ENCODE data around the gene CCNH. TPM values are rescaled to one million over a fixed set of nuclear protein-coding genes. Genes with fewer than 3 reads are reported as not detected.

CCNH gene
- total RNA-seq, 2 experiments from 2014 or later: 75.9 to 98.4 TPM

DNA sequence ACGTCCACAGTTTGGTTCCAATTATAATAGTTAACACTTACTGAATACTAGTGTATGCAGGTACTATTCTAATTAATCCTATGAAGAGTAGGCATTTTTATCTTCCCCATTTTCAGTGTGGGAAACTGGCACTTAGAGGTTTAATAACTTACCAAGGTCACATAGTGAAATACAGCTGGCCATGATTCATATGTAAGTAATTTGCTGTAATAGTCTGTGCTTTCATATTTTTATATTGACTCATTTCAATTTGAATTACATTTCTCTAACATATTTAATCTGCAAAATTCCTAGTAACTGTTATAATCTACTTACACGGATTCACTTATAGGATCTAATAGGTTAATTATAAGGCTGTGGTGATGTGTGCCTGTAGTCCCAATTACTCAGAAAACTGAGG is 19.4 kb downstream of the CCNH start:
- BruUV-seq (replicated peaks): no TSS peak
- H3K4me3 ChIP-seq (ENCODE audit: low read depth, low read length, poor library complexity, severe bottlenecking): no peak overlapping the region
- peaks cover 4% of the 10 kb centered on the region; the same call in 1 of the 2 replicates for H3K79me2 ChIP-seq (ENCODE audit: insufficient read depth, low read depth, low read length)
- H3K4me1 ChIP-seq (ENCODE audit: insufficient read depth, low read length, poor library complexity, severe bottlenecking): no peaks in the 10 kb centered on the region
- H3K4me2 ChIP-seq (ENCODE audit: low read length): no peak overlapping the region
- H3K27ac ChIP-seq (ENCODE audit: low read depth, low read length, poor library complexity, severe bottlenecking): no peak overlapping the region
- no peak for TF ChIP-seq EZH2phosphoT487 (IDR thresholded peaks at IDR 0.05; ENCODE audit: borderline replicate concordance, low read depth, low read length)
- TF ChIP-seq, protein P1, sequence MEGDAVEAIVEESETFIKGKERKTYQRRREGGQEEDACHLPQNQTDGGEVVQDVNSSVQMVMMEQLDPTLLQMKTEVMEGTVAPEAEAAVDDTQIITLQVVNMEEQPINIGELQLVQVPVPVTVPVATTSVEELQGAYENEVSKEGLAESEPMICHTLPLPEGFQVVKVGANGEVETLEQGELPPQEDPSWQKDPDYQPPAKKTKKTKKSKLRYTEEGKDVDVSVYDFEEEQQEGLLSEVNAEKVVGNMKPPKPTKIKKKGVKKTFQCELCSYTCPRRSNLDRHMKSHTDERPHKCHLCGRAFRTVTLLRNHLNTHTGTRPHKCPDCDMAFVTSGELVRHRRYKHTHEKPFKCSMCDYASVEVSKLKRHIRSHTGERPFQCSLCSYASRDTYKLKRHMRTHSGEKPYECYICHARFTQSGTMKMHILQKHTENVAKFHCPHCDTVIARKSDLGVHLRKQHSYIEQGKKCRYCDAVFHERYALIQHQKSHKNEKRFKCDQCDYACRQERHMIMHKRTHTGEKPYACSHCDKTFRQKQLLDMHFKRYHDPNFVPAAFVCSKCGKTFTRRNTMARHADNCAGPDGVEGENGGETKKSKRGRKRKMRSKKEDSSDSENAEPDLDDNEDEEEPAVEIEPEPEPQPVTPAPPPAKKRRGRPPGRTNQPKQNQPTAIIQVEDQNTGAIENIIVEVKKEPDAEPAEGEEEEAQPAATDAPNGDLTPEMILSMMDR (conservative IDR thresholded peaks at IDR 0.05; ENCODE audit: low read length): no peak
- ChIA-PET CTCF (ENCODE audit: unreplicated experiment) (no interaction called here), POLR2A (interaction anchor here (0.8 to 1.2 kb wide), 2 partner anchors 9 to 16 kb away, joined by 3 to 4 read pairs; no protein-coding TSS in a partner anchor)
- H2AFZ ChIP-seq (ENCODE audit: low read length): no peak overlapping the region
- peaks cover 97% of the 10 kb centered on the region for H3K36me3 ChIP-seq (ENCODE audit: insufficient read depth, low read length)
- H4K20me1 ChIP-seq (ENCODE audit: insufficient read depth, low read length): peaks cover 7% of the 10 kb centered on the region
- intact Hi-C loops (cut with micrococcal nuclease; ENCODE audit: unreplicated experiment): no loop called here
- no peak for DNase-seq (ENCODE audit: low spot score)
- no peaks in the 10 kb centered on the region for H3K9me2 ChIP-seq (ENCODE audit: insufficient read depth, low read length)
- no peaks in the 10 kb centered on the region for H3K9me3 ChIP-seq (ENCODE audit: low read length)

- no peak for DNase-seq (ENCODE audit: low spot score)
- peaks cover 97% of the 10 kb centered on the region for H3K36me3 ChIP-seq (ENCODE audit: insufficient read depth, low read length)
- no TSS peak for BruUV-seq (replicated peaks)
- H3K4me2 ChIP-seq (ENCODE audit: low read length): no peak overlapping the region
- H3K9me2 ChIP-seq (ENCODE audit: insufficient read depth, low read length): no peaks in the 10 kb centered on the region
- intact Hi-C loops (cut with micrococcal nuclease; ENCODE audit: unreplicated experiment): no loop called here
- H4K20me1 ChIP-seq (ENCODE audit: insufficient read depth, low read length): peaks cover 7% of the 10 kb centered on the region
- no peaks in the 10 kb centered on the region for H3K4me1 ChIP-seq (ENCODE audit: insufficient read depth, low read length, poor library complexity, severe bottlenecking)
- POLR2A ChIA-PET: interaction anchor here (0.8 to 1.0 kb wide), 2 partner anchors 15 to 61 kb away, joined by 3 read pairs; no protein-coding TSS in a partner anchor
- CTCF ChIA-PET (ENCODE audit: unreplicated experiment): no interaction called here
- H3K4me3 ChIP-seq (ENCODE audit: low read depth, low read length, poor library complexity, severe bottlenecking): no peak overlapping the region
- H3K79me2 ChIP-seq (ENCODE audit: insufficient read depth, low read depth, low read length): peaks cover 4% of the 10 kb centered on the region; the same call in 1 of the 2 replicates
- H2AFZ ChIP-seq (ENCODE audit: low read length): no peak overlapping the region
- H3K9me3 ChIP-seq (ENCODE audit: low read length): no peaks in the 10 kb centered on the region
- no peak overlapping the region for H3K27ac ChIP-seq (ENCODE audit: low read depth, low read length, poor library complexity, severe bottlenecking)
- no peak for TF ChIP-seq EZH2phosphoT487 (IDR thresholded peaks at IDR 0.05; ENCODE audit: borderline replicate concordance, low read depth, low read length)
- TF ChIP-seq, protein P1 (conservative IDR thresholded peaks at IDR 0.05; ENCODE audit: low read length): no peak
Observed at GRCh38 chr5:87392801-87393200, 19.9 kb downstream of the CCNH start.

- peaks cover 7% of the 10 kb centered on the region; the same call in 1 of the 2 replicates for H4K20me1 ChIP-seq (ENCODE audit: insufficient read depth, low read length)
- CTCF ChIA-PET (ENCODE audit: unreplicated experiment): no interaction called here
- H3K4me3 ChIP-seq (ENCODE audit: low read depth, low read length, poor library complexity, severe bottlenecking): no peak overlapping the region
- DNase-seq (ENCODE audit: low spot score): no peak
- H3K4me2 ChIP-seq (ENCODE audit: low read length): no peak overlapping the region
- TF ChIP-seq, protein P1 (conservative IDR thresholded peaks at IDR 0.05; ENCODE audit: low read length): no peak
- no peak for TF ChIP-seq EZH2phosphoT487 (IDR thresholded peaks at IDR 0.05; ENCODE audit: borderline replicate concordance, low read depth, low read length)
- no peak overlapping the region for H3K27ac ChIP-seq (ENCODE audit: low read depth, low read length, poor library complexity, severe bottlenecking)
- H3K9me3 ChIP-seq (ENCODE audit: low read length): no peaks in the 10 kb centered on the region
- POLR2A ChIA-PET: interaction anchor here (1.0 to 2.1 kb wide), 2 partner anchors 12 to 60 kb away, joined by 3 to 8 read pairs; no protein-coding TSS in a partner anchor
- H3K4me1 ChIP-seq (ENCODE audit: insufficient read depth, low read length, poor library complexity, severe bottlenecking): no peaks in the 10 kb centered on the region
- H2AFZ ChIP-seq (ENCODE audit: low read length): no peak overlapping the region
- peaks cover 4% of the 10 kb centered on the region; the same call in 1 of the 2 replicates for H3K79me2 ChIP-seq (ENCODE audit: insufficient read depth, low read depth, low read length)
- BruUV-seq (replicated peaks): TSS peak; percentile 11
- peaks cover 97% of the 10 kb centered on the region for H3K36me3 ChIP-seq (ENCODE audit: insufficient read depth, low read length)
- no peaks in the 10 kb centered on the region for H3K9me2 ChIP-seq (ENCODE audit: insufficient read depth, low read length)
- intact Hi-C loops (cut with micrococcal nuclease; ENCODE audit: unreplicated experiment): no loop called here
Observed at GRCh38 chr5:87392170-87392569, 20.6 kb downstream of the CCNH start.
